ENCODE data around the gene ADGRV1.

ADGRV1 gene

GRCh38 chr5:91095313-91095712, 536.7 kb downstream of the ADGRV1 start:
- DNase-seq (ENCODE audit: low read depth in 3 of 3, low spot score in 1 of 3): no peak

GRCh38 chr5:91095786-91096385, 537.3 kb downstream of the ADGRV1 start:
- DNase-seq (ENCODE audit: low read depth in 3 of 3, low spot score in 1 of 3): no peak

- DNase-seq (ENCODE audit: low read depth in 3 of 3, low spot score in 1 of 3): no peak
Observed at GRCh38 chr5:91098541-91098940, 539.9 kb downstream of the ADGRV1 start.

GRCh38 chr5:91101600-91102379, 543.2 kb downstream of the ADGRV1 start:
- peak in 1 of 3 donors; percentile 16 for DNase-seq (ENCODE audit: low read depth in 3 of 3, low spot score in 1 of 3)

GRCh38 chr5:91103353-91104061, 544.9 kb downstream of the ADGRV1 start:
- DNase-seq (ENCODE audit: low read depth in 3 of 3, low spot score in 1 of 3): no peak

GRCh38 chr5:91104062-91104448, 545.5 kb downstream of the ADGRV1 start:
- DNase-seq (ENCODE audit: low read depth in 3 of 3, low spot score in 1 of 3): no peak

GRCh38 chr5:91106842-91107511, 548.4 kb downstream of the ADGRV1 start:
- DNase-seq (ENCODE audit: low read depth in 3 of 3, low spot score in 1 of 3): no peak

GRCh38 chr5:91109634-91110033, 551.0 kb downstream of the ADGRV1 start:
- no peak for DNase-seq (ENCODE audit: low read depth in 3 of 3, low spot score in 1 of 3)

- no peak for DNase-seq (ENCODE audit: low read depth in 3 of 3, low spot score in 1 of 3)
Observed at GRCh38 chr5:91110686-91111085, 552.1 kb downstream of the ADGRV1 start.

GRCh38 chr5:91111473-91112238, 553.1 kb downstream of the ADGRV1 start:
- no peak for DNase-seq (ENCODE audit: low read depth in 3 of 3, low spot score in 1 of 3)

- no peak for DNase-seq (ENCODE audit: low read depth in 3 of 3, low spot score in 1 of 3)
Observed at GRCh38 chr5:91114658-91115057, 556.1 kb downstream of the ADGRV1 start.

GRCh38 chr5:91118354-91118753, 559.8 kb downstream of the ADGRV1 start:
- DNase-seq (ENCODE audit: low read depth in 3 of 3, low spot score in 1 of 3): no peak

- no peak for DNase-seq (ENCODE audit: low read depth in 3 of 3, low spot score in 1 of 3)
Observed at GRCh38 chr5:91118796-91119195, 560.2 kb downstream of the ADGRV1 start.

- no peak for DNase-seq (ENCODE audit: low read depth in 3 of 3, low spot score in 1 of 3)
Observed at GRCh38 chr5:91119217-91119616, 560.6 kb downstream of the ADGRV1 start.

- no peak for DNase-seq (ENCODE audit: low read depth in 3 of 3, low spot score in 1 of 3)
Observed at GRCh38 chr5:91119981-91120850, 561.6 kb downstream of the ADGRV1 start.

GRCh38 chr5:91121347-91121993, 562.9 kb downstream of the ADGRV1 start:
- no peak for DNase-seq (ENCODE audit: low read depth in 3 of 3, low spot score in 1 of 3)

- DNase-seq (ENCODE audit: low read depth in 3 of 3, low spot score in 1 of 3): no peak
Observed at GRCh38 chr5:91122651-91123050, 564.1 kb downstream of the ADGRV1 start.

- no peak for DNase-seq (ENCODE audit: low read depth in 3 of 3, low spot score in 1 of 3)
Observed at GRCh38 chr5:91123291-91123690, 564.7 kb downstream of the ADGRV1 start.

GRCh38 chr5:91123901-91124300, 565.3 kb downstream of the ADGRV1 start:
- DNase-seq (ENCODE audit: low read depth in 3 of 3, low spot score in 1 of 3): no peak
